Fibroblast of lung (primary cell): Measurements from ENCODE around the gene INMT. TPM values are rescaled to one million over a fixed set of nuclear protein-coding genes. Genes with fewer than 3 reads are reported as not detected.

Source experiments
- DNase-seq, 2 donors: peaks; one replicate each; pipeline versions ENCODE4 v3.0.0 to v3.0.0-alpha.2; 2010; ENCODE audit warnings: low read depth in 2 of 2
- H2AFZ ChIP-seq: 2 replicates; pipeline ENCODE4 v1.5.1; 2012; ENCODE audit warnings: low read length, control low read depth, inconsistent platforms
- H3K27ac ChIP-seq: 2 replicates; pipeline ENCODE4 v1.5.1; 2011; ENCODE audit warnings: low read length, control low read depth; ENCODE audit not compliant: insufficient read depth
- H3K27me3 ChIP-seq: 2 replicates; pipeline ENCODE4 v1.5.1; 2011; ENCODE audit warnings: mild to moderate bottlenecking, low read length; ENCODE audit not compliant: control insufficient read depth, insufficient read depth
- H3K36me3 ChIP-seq: 2 replicates; pipeline ENCODE4 v1.5.1; 2011; ENCODE audit warnings: low read length; ENCODE audit not compliant: control insufficient read depth, insufficient read depth
- H3K4me1 ChIP-seq: 2 replicates; pipeline ENCODE4 v1.5.1; 2011; ENCODE audit warnings: low read length; ENCODE audit not compliant: control insufficient read depth, insufficient read depth; ENCODE audit errors: extremely low read depth
- H3K4me2 ChIP-seq: 2 replicates; pipeline ENCODE4 v1.5.1; 2011; ENCODE audit warnings: low read length, control low read depth; ENCODE audit not compliant: insufficient read depth; ENCODE audit errors: extremely low read depth
- H3K4me3 ChIP-seq, 4 experiments: fragments of 200-600 bp in 1 of 4; sonication (generic) in 1 of 4; replicated peaks in 1 of 4; 2 replicates each; pipeline ENCODE4 v1.5.1; 2011 to 2016; ENCODE audit warnings: low read length in 4 of 4, low read depth in 3 of 4, mild to moderate bottlenecking in 3 of 4, control low read depth in 2 of 4, inconsistent platforms in 1 of 4, mixed read lengths in 1 of 4; ENCODE audit not compliant: insufficient read depth in 1 of 4; ENCODE audit errors: control extremely low read depth in 1 of 4
- H3K79me2 ChIP-seq: 2 replicates; pipeline ENCODE4 v1.5.1; 2012; ENCODE audit warnings: mild to moderate bottlenecking, low read length, inconsistent platforms; ENCODE audit not compliant: control insufficient read depth, insufficient read depth
- H3K9ac ChIP-seq: 2 replicates; pipeline ENCODE4 v1.5.1; 2011; ENCODE audit warnings: mild to moderate bottlenecking, low read length, control low read depth; ENCODE audit not compliant: insufficient read depth
- H3K9me3 ChIP-seq: 2 replicates; pipeline ENCODE4 v1.5.1; 2012; ENCODE audit warnings: low read depth, low read length; ENCODE audit not compliant: control insufficient read depth, insufficient read depth
- H4K20me1 ChIP-seq: 2 replicates; pipeline ENCODE4 v1.5.1; 2011; ENCODE audit warnings: low read length; ENCODE audit not compliant: control insufficient read depth, insufficient read depth; ENCODE audit errors: extremely low read depth
- EZH2 ChIP-seq: IDR thresholded peaks from 2 replicates; pipeline ENCODE4 v1.5.1; 2012; ENCODE audit warnings: low read length, control low read depth, mild to moderate bottlenecking; ENCODE audit errors: missing control alignments
- polyA plus RNA-seq, 2 donors: library from polyadenylated mRNA; depleted of rRNA in 1 of 2; stranded (reverse) in 1 of 2; unstranded in 1 of 2; fragments of >200 nt; gene quantifications; 2 replicates each; pipeline ENCODE4 v1.2.1, GENCODE V29; 2011 to 2012; ENCODE audit warnings: missing spikeins in 1 of 2
- total RNA-seq: library from RNA; depleted of rRNA; stranded (reverse); fragments of >200 nt; gene quantifications from 2 replicates; pipeline ENCODE4 v1.2.1, GENCODE V29; 2014
- TF ChIP-seq, protein P1 (sequence below), 2 donors: IDR thresholded peaks in 1 of 2; conservative IDR thresholded peaks in 1 of 2; 1 replicate in 1 of 2; 2 replicates in 1 of 2; pipeline ENCODE4 v1.5.1; 2011 to 2012; ENCODE audit warnings: low read length in 2 of 2, control low read depth in 1 of 2, inconsistent platforms in 1 of 2, low read depth in 1 of 2, mild to moderate bottlenecking in 1 of 2

Gene INMT
- total and polyA plus RNA-seq, 2 donors (not counting 1 experiment from before 2014, with no cell fraction given), result 75.8 to 237 TPM

DNA sequence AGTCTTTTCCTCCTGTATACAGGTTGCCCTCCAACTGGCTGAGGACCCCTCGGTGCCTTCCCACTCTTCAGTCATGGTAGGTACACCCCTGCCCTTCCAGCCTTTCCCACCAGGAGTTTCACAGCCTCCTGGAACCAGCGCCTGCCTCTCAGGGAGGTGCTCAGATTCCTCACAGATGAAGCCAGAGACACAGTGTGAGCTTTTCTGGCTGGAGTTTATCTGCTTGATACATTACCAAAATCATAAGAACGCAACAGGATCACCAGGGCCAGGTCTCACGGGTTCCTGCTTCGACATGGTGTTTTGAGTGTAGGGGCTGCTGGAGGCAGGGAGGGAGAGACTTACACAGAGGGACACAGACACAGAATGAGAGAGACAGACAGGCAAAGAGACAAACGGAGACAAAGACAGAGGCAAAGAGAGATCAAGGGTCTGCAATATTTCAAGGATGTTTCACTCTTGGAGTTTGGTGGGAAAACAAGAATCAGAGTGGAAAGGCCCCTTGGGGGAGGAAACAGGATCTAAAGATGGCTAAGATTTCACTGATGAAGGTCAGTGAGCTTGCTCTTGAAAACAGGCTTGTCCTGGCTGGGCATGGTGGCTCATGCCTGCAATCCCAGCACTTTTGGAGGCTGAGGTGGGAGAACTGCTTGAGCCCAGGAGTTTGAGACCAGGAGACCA lies 6.5 kb upstream of the INMT start:
- DNase-seq, result no peak
- no peak overlapping the region for H3K4me2 ChIP-seq
- H3K9me3 ChIP-seq, result no peaks in the 10 kb centered on the region
- no peak for TF ChIP-seq EZH2
- TF ChIP-seq, protein P1, sequence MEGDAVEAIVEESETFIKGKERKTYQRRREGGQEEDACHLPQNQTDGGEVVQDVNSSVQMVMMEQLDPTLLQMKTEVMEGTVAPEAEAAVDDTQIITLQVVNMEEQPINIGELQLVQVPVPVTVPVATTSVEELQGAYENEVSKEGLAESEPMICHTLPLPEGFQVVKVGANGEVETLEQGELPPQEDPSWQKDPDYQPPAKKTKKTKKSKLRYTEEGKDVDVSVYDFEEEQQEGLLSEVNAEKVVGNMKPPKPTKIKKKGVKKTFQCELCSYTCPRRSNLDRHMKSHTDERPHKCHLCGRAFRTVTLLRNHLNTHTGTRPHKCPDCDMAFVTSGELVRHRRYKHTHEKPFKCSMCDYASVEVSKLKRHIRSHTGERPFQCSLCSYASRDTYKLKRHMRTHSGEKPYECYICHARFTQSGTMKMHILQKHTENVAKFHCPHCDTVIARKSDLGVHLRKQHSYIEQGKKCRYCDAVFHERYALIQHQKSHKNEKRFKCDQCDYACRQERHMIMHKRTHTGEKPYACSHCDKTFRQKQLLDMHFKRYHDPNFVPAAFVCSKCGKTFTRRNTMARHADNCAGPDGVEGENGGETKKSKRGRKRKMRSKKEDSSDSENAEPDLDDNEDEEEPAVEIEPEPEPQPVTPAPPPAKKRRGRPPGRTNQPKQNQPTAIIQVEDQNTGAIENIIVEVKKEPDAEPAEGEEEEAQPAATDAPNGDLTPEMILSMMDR (conservative IDR thresholded peaks at IDR 0.05 in 1 of 2, IDR thresholded peaks at IDR 0.05 in 1 of 2; ENCODE audit: low read depth in 1 of 2, low read length in 2 of 2), result no peak
- no peaks in the 10 kb centered on the region for H3K27me3 ChIP-seq
- H4K20me1 ChIP-seq, result no peaks in the 10 kb centered on the region
- H3K9ac ChIP-seq, result no peak overlapping the region
- peak overlapping the region; percentile 43 for H2AFZ ChIP-seq
- H3K27ac ChIP-seq, result no peak overlapping the region
- H3K79me2 ChIP-seq, result no peaks in the 10 kb centered on the region
- no peaks in the 10 kb centered on the region for H3K36me3 ChIP-seq
- H3K4me3 ChIP-seq, result no peak overlapping the region
- H3K4me1 ChIP-seq, result no peaks in the 10 kb centered on the region

DNA sequence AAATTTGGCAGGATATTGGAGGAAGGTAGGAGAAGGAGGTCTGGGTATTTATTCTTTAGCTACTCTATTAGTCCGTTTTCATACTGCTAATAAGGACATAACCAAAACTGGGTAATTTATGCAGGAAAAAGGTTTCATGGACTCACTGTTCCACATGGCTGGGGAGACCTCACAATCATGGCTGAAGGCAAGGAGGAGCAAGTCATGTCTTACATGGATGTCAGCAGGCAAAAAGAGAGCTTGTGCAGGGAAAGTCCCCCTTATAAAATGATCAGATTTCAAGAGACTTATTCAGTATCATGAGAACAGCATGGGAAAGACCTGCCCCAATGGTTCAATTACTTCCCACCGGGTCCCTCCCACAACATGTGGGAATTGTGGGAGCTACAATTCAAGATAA lies 1.9 kb upstream of the INMT start:
- H2AFZ ChIP-seq, result no peak overlapping the region
- TF ChIP-seq, protein P1 (conservative IDR thresholded peaks at IDR 0.05 in 1 of 2, IDR thresholded peaks at IDR 0.05 in 1 of 2; ENCODE audit: low read depth in 1 of 2, low read length in 2 of 2), result no peak
- TF ChIP-seq EZH2, result no peak
- H3K9me3 ChIP-seq, result no peaks in the 10 kb centered on the region
- H3K4me1 ChIP-seq, result peaks cover 18% of the 10 kb centered on the region
- H3K4me3 ChIP-seq, result no peak overlapping the region
- no peak overlapping the region for H3K9ac ChIP-seq
- peaks cover 20% of the 10 kb centered on the region for H3K79me2 ChIP-seq
- H3K36me3 ChIP-seq, result peaks cover 7% of the 10 kb centered on the region
- H3K27ac ChIP-seq, result peak overlapping the region; percentile 83
- H4K20me1 ChIP-seq, result no peaks in the 10 kb centered on the region
- no peak overlapping the region for H3K4me2 ChIP-seq
- H3K27me3 ChIP-seq, result no peaks in the 10 kb centered on the region
- DNase-seq, result no peak

DNA sequence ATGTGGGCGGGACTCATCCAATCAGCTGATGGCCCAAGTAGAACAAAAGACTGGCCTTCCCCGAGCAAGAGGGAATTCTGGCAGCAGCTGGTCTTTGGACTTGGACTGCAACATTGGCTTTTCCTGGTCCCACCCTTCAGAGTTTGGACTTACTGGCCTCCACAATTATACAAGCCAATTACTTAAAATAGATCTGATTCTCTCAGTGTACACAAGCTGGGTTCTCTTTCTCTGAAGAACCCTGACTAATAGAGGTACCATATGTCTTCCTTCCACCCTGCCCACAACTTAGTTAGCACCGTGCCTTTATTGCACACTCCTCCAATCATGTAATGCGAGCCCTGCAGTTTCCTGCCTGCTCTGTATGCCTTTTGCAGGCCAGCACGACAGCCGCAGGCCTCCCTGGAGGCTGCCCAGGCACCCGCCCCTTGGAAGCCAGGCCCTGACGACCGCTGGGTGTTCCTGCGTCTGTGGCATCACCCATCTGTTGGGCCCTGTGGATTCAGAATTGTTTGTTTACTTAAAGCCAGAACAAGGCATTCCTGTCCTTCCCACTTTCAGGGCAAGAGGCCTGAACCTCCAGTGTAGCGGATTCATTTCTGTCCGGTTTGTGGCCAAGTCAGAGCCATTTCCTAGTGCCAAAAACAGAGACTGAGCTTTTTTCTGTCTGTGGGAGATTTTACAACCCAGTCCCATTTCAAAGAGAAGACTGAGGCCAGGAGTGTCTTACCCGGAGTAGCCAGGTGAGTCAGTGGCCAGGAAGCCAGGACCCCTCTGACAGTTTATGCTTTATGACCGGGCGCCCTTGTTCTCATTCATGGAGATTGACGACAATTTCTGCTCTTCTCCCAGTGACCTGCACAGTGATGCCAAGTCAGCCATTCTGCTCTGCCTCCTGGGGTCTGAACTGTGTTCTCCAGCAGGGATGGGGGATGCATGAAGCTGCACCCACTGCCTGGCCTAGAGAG lies 968 bp upstream of the INMT start:
- Histone ChIP-seq H3K4me3 (peak overlapping the region in 2 of 4 experiments; percentile 16 to 56), H3K79me2 (peaks cover 20% of the 10 kb centered on the region), H3K27me3 (no peaks in the 10 kb centered on the region), H4K20me1 (no peaks in the 10 kb centered on the region), H2AFZ (no peak overlapping the region), H3K9ac (peak overlapping the region; percentile 64), H3K27ac (peak overlapping the region; percentile 83), H3K4me1 (peaks cover 25% of the 10 kb centered on the region), H3K9me3 (no peaks in the 10 kb centered on the region), H3K4me2 (peak overlapping the region; percentile 61), H3K36me3 (peaks cover 12% of the 10 kb centered on the region)
- DNase-seq, result peak; percentile 93 to 99
- no peak for TF ChIP-seq EZH2
- TF ChIP-seq, protein P1 (conservative IDR thresholded peaks at IDR 0.05 in 1 of 2, IDR thresholded peaks at IDR 0.05 in 1 of 2; ENCODE audit: low read depth in 1 of 2, low read length in 2 of 2), result no peak
